Muscle of leg (tissue), 16 donors: ENCODE measurements around the gene TYRO3. TPM values are rescaled to one million over a fixed set of nuclear protein-coding genes. Genes with fewer than 3 reads are reported as not detected.

Experiments used
- DNase-seq: peaks from one replicate; pipeline ENCODE4 v3.0.0; 2013
- H3K27ac ChIP-seq: one replicate; pipeline ENCODE4 v1.5.1; 2013; ENCODE audit warnings: mild to moderate bottlenecking, low read length, control low read depth
- H3K27me3 ChIP-seq: one replicate; pipeline ENCODE4 v1.6.1; 2013; ENCODE audit warnings: low read length; ENCODE audit not compliant: control insufficient read depth, insufficient read depth
- H3K36me3 ChIP-seq: one replicate; pipeline ENCODE4 v1.6.1; 2013; ENCODE audit warnings: low read length; ENCODE audit not compliant: control insufficient read depth, insufficient read depth
- H3K4me1 ChIP-seq: one replicate; pipeline ENCODE4 v1.6.1; 2013; ENCODE audit warnings: low read length; ENCODE audit not compliant: control insufficient read depth, insufficient read depth
- H3K4me3 ChIP-seq: one replicate; pipeline ENCODE4 v1.5.1; 2013; ENCODE audit warnings: low read length, control low read depth
- H3K9me3 ChIP-seq: replicated peaks from 2 replicates; pipeline ENCODE4 v1.6.1; 2013; ENCODE audit warnings: low read depth, low read length; ENCODE audit not compliant: control insufficient read depth
- WGBS: methylation state at CpG from one replicate; pipeline ENCODE4 v1.1.5; 2013; ENCODE audit warnings: missing lambda C conversion rate; ENCODE audit not compliant: insufficient coverage; 5-methylcytosine and 5-hydroxymethylcytosine counted together
- long read RNA-seq, 11 donors: transcript quantifications; one replicate each; lab custom pipeline, GENCODE V29; 2026
- polyA plus RNA-seq, 8 donors: library from polyadenylated mRNA; unstranded; fragments of 120-200 nt; gene quantifications; one replicate each; pipeline versions ENCODE4 v1.2.1 to v1.2.3, GENCODE V29; 2013; ENCODE audit warnings: inconsistent platforms in 1 of 8, low replicate concordance in 1 of 8; ENCODE audit not compliant: insufficient read length in 8 of 8, insufficient read depth in 1 of 8
- total RNA-seq: library from RNA; stranded (reverse); fragments of 120-200 nt; gene quantifications from one replicate; pipeline ENCODE4 v1.2.4, GENCODE V29; 2013

Gene TYRO3
- 15.4 TPM for total RNA-seq
- 10 to 100 TPM; 13.9 to 37.9 (median 24.5) TPM for polyA plus RNA-seq
- long read RNA-seq, donor 1, full-length matches to known transcripts: 7 of 7 reads
- long read RNA-seq, donor 1, partial matches to known transcripts: 0 of 7 reads
- long read RNA-seq, donor 1, other reads (novel, unspliced or antisense): 0 of 7 reads
- long read RNA-seq, donor 2, partial matches to known transcripts: 0 of 1 reads
- long read RNA-seq, donor 2, other reads (novel, unspliced or antisense): 0 of 1 reads
- long read RNA-seq, donor 3, full-length matches to known transcripts: 8 of 8 reads
- long read RNA-seq, donor 3, partial matches to known transcripts: 0 of 8 reads
- long read RNA-seq, donor 3, other reads (novel, unspliced or antisense): 0 of 8 reads
- long read RNA-seq, donor 4, full-length matches to known transcripts: 7 of 7 reads
- long read RNA-seq, donor 4, partial matches to known transcripts: 0 of 7 reads
- long read RNA-seq, donor 4, other reads (novel, unspliced or antisense): 0 of 7 reads
- long read RNA-seq, donor 5, full-length matches to known transcripts: 6 of 6 reads
- long read RNA-seq, donor 5, partial matches to known transcripts: 0 of 6 reads
- long read RNA-seq, donor 5, other reads (novel, unspliced or antisense): 0 of 6 reads
- long read RNA-seq, donor 6, full-length matches to known transcripts: 10 of 10 reads
- long read RNA-seq, donor 6, partial matches to known transcripts: 0 of 10 reads
- long read RNA-seq, donor 6, other reads (novel, unspliced or antisense): 0 of 10 reads
- long read RNA-seq, donor 7, full-length matches to known transcripts: 6 of 6 reads
- long read RNA-seq, donor 7, partial matches to known transcripts: 0 of 6 reads
- long read RNA-seq, donor 7, other reads (novel, unspliced or antisense): 0 of 6 reads
- long read RNA-seq, donor 8, partial matches to known transcripts: 0 of 3 reads
- long read RNA-seq, donor 8, other reads (novel, unspliced or antisense): 0 of 3 reads
- long read RNA-seq, donor 9, full-length matches to known transcripts: 4 of 4 reads
- long read RNA-seq, donor 9, partial matches to known transcripts: 0 of 4 reads
- long read RNA-seq, donor 9, other reads (novel, unspliced or antisense): 0 of 4 reads
- long read RNA-seq, donor 10, partial matches to known transcripts: 0 of 2 reads
- long read RNA-seq, donor 10, other reads (novel, unspliced or antisense): 0 of 2 reads
- long read RNA-seq, donor 11, full-length matches to known transcripts: 3 of 3 reads
- long read RNA-seq, donor 11, partial matches to known transcripts: 0 of 3 reads
- long read RNA-seq, donor 11, other reads (novel, unspliced or antisense): 0 of 3 reads

DNA sequence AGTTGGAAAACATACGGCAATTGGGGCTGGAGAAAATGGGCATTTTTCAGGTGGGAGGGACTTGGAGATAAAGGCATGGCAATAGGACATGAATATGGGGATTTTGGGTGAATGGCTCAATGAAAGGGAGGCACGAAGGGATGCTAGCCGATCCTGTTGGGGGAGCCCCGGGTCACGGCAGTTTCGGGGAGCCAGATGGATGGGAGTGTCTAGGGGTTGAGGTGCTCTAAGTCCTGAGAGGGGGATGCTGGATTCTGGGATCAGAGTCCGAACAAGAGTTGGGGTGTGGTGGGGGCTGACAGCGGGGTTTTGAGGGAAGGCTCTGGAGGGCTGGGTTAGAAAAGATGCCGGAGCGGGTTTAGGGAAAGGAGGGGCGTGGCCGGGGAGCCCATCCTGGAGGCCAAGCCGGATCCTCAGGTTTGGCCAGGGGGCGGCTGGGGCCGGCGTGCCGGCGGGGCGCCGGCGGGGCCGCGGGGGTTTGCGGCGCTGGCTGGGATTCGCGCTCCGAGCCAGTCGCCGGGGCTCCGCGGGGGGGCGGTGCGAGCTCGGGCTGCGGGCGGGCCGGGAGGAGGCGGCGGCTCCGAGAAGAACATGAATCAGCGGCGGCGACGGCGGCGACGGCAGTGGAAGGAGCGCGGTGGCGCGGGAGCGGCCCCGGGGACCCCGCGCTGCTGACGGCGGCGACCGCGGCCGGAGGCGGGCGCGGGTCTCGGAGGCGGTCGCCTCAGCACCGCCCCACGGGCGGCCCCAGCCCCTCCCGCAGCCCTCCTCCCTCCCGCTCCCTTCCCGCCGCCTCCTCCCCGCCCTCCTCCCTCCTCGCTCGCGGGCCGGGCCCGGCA lies at the start of gene TYRO3:
Gene TYRO3, plus strand, starts transcription at position 813 of the 839 bp plus-strand sequence. CDS start 46 bp downstream, outside the sequence.
- Histone ChIP-seq H3K4me3 (peak within 1 kb of the TSS; percentile 60), H3K9me3 (no peaks in the 10 kb centered on the region), H3K27ac (peak within 1 kb of the TSS; percentile 6), H3K36me3 (no peaks in the 10 kb centered on the region), H3K4me1 (peaks cover 53% of the 10 kb centered on the region), H3K27me3 (peaks cover 13% of the 10 kb centered on the region)
- 1% methylated on average over 73 of the region's 81 CpGs for WGBS
- peak; percentile 85 for DNase-seq

GRCh38 chr15:41510728-41511127 lies 48.3 kb upstream of the TYRO3 start:
- Histone ChIP-seq H3K27me3 (peaks cover 71% of the 10 kb centered on the region), H3K4me3 (no peak overlapping the region), H3K27ac (no peak overlapping the region), H3K36me3 (no peaks in the 10 kb centered on the region), H3K9me3 (no peaks in the 10 kb centered on the region), H3K4me1 (peaks cover 26% of the 10 kb centered on the region)
- DNase-seq: no peak
- WGBS: 45% methylated on average over 6 of the region's 7 CpGs

DNA sequence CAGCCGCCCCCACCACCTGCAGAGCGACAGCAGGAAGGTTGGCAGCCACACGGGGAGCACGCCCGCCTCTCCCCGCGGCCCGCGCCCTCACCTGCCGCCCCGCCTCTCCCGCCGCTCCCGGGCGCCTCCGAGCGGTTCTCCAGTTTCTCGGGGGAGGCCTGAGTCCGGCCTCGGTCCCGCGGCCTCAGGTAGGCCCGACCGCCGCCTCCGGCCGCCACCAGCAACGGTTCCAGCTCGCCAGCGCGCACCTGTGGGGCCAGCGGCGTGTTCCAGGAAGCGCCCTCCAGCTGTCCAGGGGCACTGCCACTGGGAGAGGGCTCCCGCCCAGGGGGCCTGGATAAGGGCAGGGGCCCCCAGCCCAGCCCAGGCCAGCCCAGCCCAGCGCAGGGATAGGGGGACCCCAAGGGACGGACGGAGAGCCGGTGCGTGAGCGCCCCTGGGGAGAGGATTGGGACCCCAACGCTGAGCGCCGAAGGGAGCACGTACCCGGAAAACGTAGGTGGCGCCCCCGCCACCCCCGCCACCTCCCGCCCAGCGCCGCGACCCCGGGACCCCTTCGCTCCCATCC lies 47.6 kb upstream of the TYRO3 start:
- H3K27ac ChIP-seq: no peak overlapping the region
- 3% methylated on average over 43 of the region's 56 CpGs for whole genome bisulfite sequencing
- no peak for DNase-seq
- H3K9me3 ChIP-seq: no peaks in the 10 kb centered on the region
- H3K36me3 ChIP-seq: no peaks in the 10 kb centered on the region
- H3K4me3 ChIP-seq: no peak overlapping the region
- peaks cover 26% of the 10 kb centered on the region for H3K4me1 ChIP-seq
- H3K27me3 ChIP-seq: peaks cover 66% of the 10 kb centered on the region

DNA sequence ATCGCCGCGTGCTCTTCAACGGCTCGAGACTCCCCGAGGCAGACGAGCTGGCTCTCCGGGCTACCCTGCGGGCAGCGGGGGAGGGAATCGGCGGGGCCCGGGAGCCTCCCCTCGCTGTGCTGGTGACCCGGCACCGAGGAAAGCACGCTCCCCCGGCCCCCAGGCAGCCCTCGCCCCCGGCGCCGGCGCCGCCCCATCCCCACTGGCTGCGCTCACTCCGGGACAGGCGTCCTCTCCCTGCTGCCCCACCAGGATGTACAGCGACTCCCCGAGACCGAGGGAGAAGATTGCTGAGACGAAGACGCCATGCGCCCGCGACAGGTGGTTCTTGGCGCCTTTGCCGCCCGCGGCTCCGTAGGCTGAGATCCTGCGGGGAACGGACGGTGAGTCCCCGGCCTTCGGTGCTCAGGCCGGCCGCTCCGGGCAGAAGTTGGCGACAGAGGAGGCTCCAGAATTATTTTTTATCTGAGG lies 47.1 kb upstream of the TYRO3 start:
- Histone ChIP-seq H3K9me3 (no peaks in the 10 kb centered on the region), H3K36me3 (peaks cover 2% of the 10 kb centered on the region), H3K27ac (no peak overlapping the region), H3K4me1 (peaks cover 26% of the 10 kb centered on the region), H3K4me3 (no peak overlapping the region), H3K27me3 (peaks cover 64% of the 10 kb centered on the region)
- DNase-seq: no peak
- under 1% methylated on average over 43 of the region's 49 CpGs for WGBS

- H3K27me3 ChIP-seq: peaks cover 59% of the 10 kb centered on the region
- H3K27ac ChIP-seq: peak overlapping the region; percentile 15
- H3K4me1 ChIP-seq: peaks cover 26% of the 10 kb centered on the region
- peaks cover 8% of the 10 kb centered on the region for H3K36me3 ChIP-seq
- H3K4me3 ChIP-seq: peak overlapping the region; percentile 50
- no peaks in the 10 kb centered on the region for H3K9me3 ChIP-seq
- no peak for DNase-seq
- 3% methylated on average over 33 of the region's 33 CpGs for WGBS
Measured at GRCh38 chr15:41512512-41512939, 46.5 kb upstream of the TYRO3 start.

DNA sequence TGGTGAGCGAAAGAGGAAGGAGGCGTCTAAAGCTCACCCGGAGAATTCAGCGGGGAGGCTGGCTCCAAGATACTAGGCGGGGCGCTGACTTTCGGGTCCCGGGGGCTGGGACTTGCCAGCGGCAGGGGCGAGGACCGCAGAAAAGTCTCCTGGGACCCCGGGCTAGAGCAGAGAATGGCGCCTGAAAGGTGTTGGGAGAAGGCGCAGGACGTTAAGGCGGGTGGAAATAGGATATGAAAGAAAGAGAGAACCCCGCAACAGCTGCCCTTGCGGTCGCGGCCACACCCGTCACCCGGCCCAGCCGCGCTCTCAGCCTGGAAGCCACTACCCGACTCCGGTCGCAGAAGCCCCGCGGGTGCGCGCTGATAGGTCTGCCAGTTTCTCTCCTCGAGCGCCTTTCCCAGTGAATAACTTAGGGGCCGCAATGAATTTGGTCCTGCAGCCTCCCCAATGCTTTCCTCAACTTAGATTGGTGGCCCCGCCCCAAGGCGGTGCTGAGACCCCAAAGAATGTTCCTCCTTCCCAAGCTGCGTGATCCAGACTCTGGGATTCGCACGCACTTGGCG lies 46.0 kb upstream of the TYRO3 start:
- H3K4me1 ChIP-seq: peaks cover 26% of the 10 kb centered on the region
- WGBS: under 1% methylated on average over 40 of the region's 40 CpGs
- H3K27ac ChIP-seq: peak overlapping the region; percentile 54
- H3K27me3 ChIP-seq: peaks cover 54% of the 10 kb centered on the region
- peak overlapping the region; percentile 50 for H3K4me3 ChIP-seq
- no peak for DNase-seq
- no peaks in the 10 kb centered on the region for H3K9me3 ChIP-seq
- H3K36me3 ChIP-seq: peaks cover 13% of the 10 kb centered on the region

GRCh38 chr15:41513506-41514227 lies 45.3 kb upstream of the TYRO3 start, which contains the start of gene LTK:
LTK (minus strand) TSS chr15:41513827; CDS start chr15:41513709, 118 bp downstream.
- DNase-seq: peak; percentile 56
- peaks cover 15% of the 10 kb centered on the region for H3K36me3 ChIP-seq
- peaks cover 26% of the 10 kb centered on the region for H3K4me1 ChIP-seq
- no peaks in the 10 kb centered on the region for H3K9me3 ChIP-seq
- peaks cover 52% of the 10 kb centered on the region for H3K27me3 ChIP-seq
- H3K27ac ChIP-seq: peak within 1 kb of the TSS; percentile 54
- WGBS: 2% methylated on average over 31 of the region's 33 CpGs
- H3K4me3 ChIP-seq: peak within 1 kb of the TSS; percentile 50

- H3K9me3 ChIP-seq: no peaks in the 10 kb centered on the region
- H3K27me3 ChIP-seq: peaks cover 15% of the 10 kb centered on the region
- H3K36me3 ChIP-seq: peaks cover 36% of the 10 kb centered on the region
- no peak overlapping the region for H3K27ac ChIP-seq
- no peak overlapping the region for H3K4me3 ChIP-seq
- no peak for DNase-seq
- H3K4me1 ChIP-seq: peaks cover 10% of the 10 kb centered on the region
- WGBS: 87% methylated on average over 7 of the region's 8 CpGs
Measured at GRCh38 chr15:41517895-41518449, 41.0 kb upstream of the TYRO3 start.
